Type B pancreatic cell (in vitro differentiated cells): ENCODE measurements around the gene NT5C3B. TPM values are rescaled to one million over a fixed set of nuclear protein-coding genes. Genes with fewer than 3 reads are reported as not detected.

ENCODE experiments used
- DNase-seq: peaks from one replicate; pipeline ENCODE4 v3.0.0; 2021; ENCODE audit warnings: mixed read lengths; ENCODE audit not compliant: unreplicated experiment; ENCODE audit errors: extremely low spot score
- H3K27ac Mint-ChIP-seq: 2 replicates; pipeline ENCODE4 v1.8.0; 2021; ENCODE audit warnings: mild to moderate bottlenecking, mixed read lengths
- H3K27me3 Mint-ChIP-seq: 2 replicates; pipeline ENCODE4 v1.8.0; 2021; ENCODE audit warnings: mixed read lengths
- H3K36me3 Mint-ChIP-seq: 2 replicates; pipeline ENCODE4 v1.8.0; 2021; ENCODE audit warnings: mixed read lengths
- H3K4me1 Mint-ChIP-seq: one replicate; pipeline ENCODE4 v1.8.0; 2021; ENCODE audit warnings: mixed read lengths; ENCODE audit not compliant: unreplicated experiment
- H3K4me3 Mint-ChIP-seq: 2 replicates; pipeline ENCODE4 v1.8.0; 2021; ENCODE audit warnings: mild to moderate bottlenecking, mixed read lengths
- H3K9me3 Mint-ChIP-seq: 2 replicates; pipeline ENCODE4 v1.8.0; 2021; ENCODE audit warnings: mixed read lengths
- CTCF ChIP-seq: fragments of 200-600 bp; sonication (generic); conservative IDR thresholded peaks from 2 replicates; pipeline ENCODE4 v1.5.0; 2021; ENCODE audit warnings: antibody characterized with exemption, mild to moderate bottlenecking
- total RNA-seq: library from RNA; stranded (reverse); gene quantifications from 2 replicates; pipeline ENCODE4 v1.2.1, GENCODE V29; 2021; ENCODE audit warnings: low replicate concordance

The NT5C3B gene
- total RNA-seq, 1 donor from 2014 or later: 74.8 TPM

DNA sequence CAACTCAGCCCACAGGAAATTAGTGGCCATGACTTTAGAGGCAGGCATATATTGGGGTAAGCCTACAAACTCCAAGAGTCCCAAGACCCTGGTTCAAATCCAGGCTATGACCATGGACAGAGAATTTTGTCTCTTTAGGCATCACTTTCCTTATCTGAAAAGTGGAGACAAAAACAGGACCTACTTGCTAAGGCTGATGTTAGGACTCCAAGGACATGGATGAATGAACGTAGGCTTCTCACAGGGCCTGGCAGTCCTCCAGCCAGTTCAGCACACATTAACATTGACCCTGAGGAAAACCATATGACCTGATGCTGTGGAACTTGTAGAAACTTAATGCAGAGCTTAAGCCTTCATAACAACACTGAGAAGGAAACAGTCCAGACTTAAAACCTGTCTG, 21.8 kb downstream of the NT5C3B start:
- Mint-ChIP-seq H3K4me1 (peaks cover 18% of the 10 kb centered on the region), H3K36me3 (peaks cover 3% of the 10 kb centered on the region), H3K9me3 (no peaks in the 10 kb centered on the region), H3K27me3 (no peaks in the 10 kb centered on the region), H3K27ac (peak overlapping the region; percentile 94), H3K4me3 (peak overlapping the region; percentile 99)
- no peak for DNase-seq
- TF ChIP-seq CTCF: no peak

DNA sequence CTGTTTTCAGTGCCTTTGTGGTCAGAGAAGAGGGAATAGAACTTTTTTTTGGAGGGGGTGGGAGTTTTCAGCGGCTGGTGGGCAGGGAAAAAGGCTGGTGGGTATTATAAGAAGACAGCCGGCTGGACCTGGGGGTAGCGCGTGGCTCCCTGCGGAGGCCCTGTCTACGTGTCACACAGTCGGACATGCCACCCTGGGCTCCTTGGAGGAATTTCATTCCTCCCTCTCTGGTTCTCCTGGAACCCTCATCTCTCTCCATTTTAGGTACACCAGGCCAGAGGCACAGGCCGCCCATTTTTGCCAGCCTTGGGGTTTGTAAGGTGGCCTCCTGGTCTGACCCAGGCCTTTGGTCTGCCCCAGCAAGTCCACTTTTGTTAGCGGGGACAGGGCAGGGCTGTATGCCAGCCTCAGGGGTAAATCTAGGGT, 22.3 kb downstream of the NT5C3B start:
- Mint-ChIP-seq H3K36me3 (peaks cover 3% of the 10 kb centered on the region), H3K27ac (peak overlapping the region; percentile 94), H3K27me3 (no peaks in the 10 kb centered on the region), H3K4me3 (peak overlapping the region; percentile 99), H3K4me1 (peaks cover 18% of the 10 kb centered on the region), H3K9me3 (no peaks in the 10 kb centered on the region)
- no peak for DNase-seq
- TF ChIP-seq CTCF: no peak

GRCh38 chr17:41813152-41813680, 22.8 kb downstream of the NT5C3B start:
- H3K9me3 Mint-ChIP-seq: no peaks in the 10 kb centered on the region
- peak overlapping the region; percentile 99 for H3K4me3 Mint-ChIP-seq
- DNase-seq: no peak
- peaks cover 3% of the 10 kb centered on the region for H3K36me3 Mint-ChIP-seq
- no peak for TF ChIP-seq CTCF
- H3K27me3 Mint-ChIP-seq: no peaks in the 10 kb centered on the region
- peaks cover 18% of the 10 kb centered on the region for H3K4me1 Mint-ChIP-seq
- H3K27ac Mint-ChIP-seq: peak overlapping the region; percentile 94

- no peak for TF ChIP-seq CTCF
- H3K4me1 Mint-ChIP-seq: peaks cover 18% of the 10 kb centered on the region
- peak within 1 kb of the TSS; percentile 99 for H3K4me3 Mint-ChIP-seq
- no peaks in the 10 kb centered on the region for H3K27me3 Mint-ChIP-seq
- H3K9me3 Mint-ChIP-seq: no peaks in the 10 kb centered on the region
- H3K27ac Mint-ChIP-seq: peak within 1 kb of the TSS; percentile 94
- H3K36me3 Mint-ChIP-seq: peaks cover 3% of the 10 kb centered on the region
- DNase-seq: peak; percentile 90
These were observed 23.5 kb downstream of the NT5C3B start, which contains the start of gene FKBP10 for GRCh38 chr17:41812381-41813151. Gene FKBP10, plus strand, starts transcription at chr17:41813004. Its CDS starts 31 bp downstream, at chr17:41813035.

- DNase-seq: peak; percentile 88
- Mint-ChIP-seq H3K4me1 (peaks cover 18% of the 10 kb centered on the region), H3K4me3 (peak within 1 kb of the TSS; percentile 99), H3K36me3 (peaks cover 3% of the 10 kb centered on the region), H3K9me3 (no peaks in the 10 kb centered on the region), H3K27me3 (no peaks in the 10 kb centered on the region), H3K27ac (peak within 1 kb of the TSS; percentile 94)
- TF ChIP-seq CTCF: peak; percentile 72
These were observed 24.3 kb downstream of the NT5C3B start, which contains the start of gene P3H4 for GRCh38 chr17:41811549-41812380. Gene P3H4, minus strand, starts transcription at chr17:41811949. Its CDS starts 34 bp downstream, at chr17:41811915.
